Activated T-cell treated with anti-CD3 and anti-CD28 coated beads, Interleukin-2, amount 50 U/mL, for 24 hours (primary cell): ENCODE data around the gene NPB.

Experiments used
- DNase-seq: peaks from one replicate; pipeline ENCODE4 v3.0.0-alpha.2; 2020
- H3K27ac Mint-ChIP-seq: 2 replicates; pipeline ENCODE4 v1.8.0; 2020; ENCODE audit warnings: mild to moderate bottlenecking, mixed read lengths
- H3K27me3 Mint-ChIP-seq: 2 replicates; pipeline ENCODE4 v1.8.0; 2020; ENCODE audit warnings: mixed read lengths
- H3K36me3 Mint-ChIP-seq: 2 replicates; pipeline ENCODE4 v1.8.0; 2020; ENCODE audit warnings: low read depth, mixed read lengths
- H3K4me1 Mint-ChIP-seq: 2 replicates; pipeline ENCODE4 v1.8.0; 2020; ENCODE audit warnings: low read depth, mixed read lengths
- H3K4me3 Mint-ChIP-seq: 2 replicates; pipeline ENCODE4 v1.8.0; 2020; ENCODE audit warnings: mild to moderate bottlenecking, moderate library complexity, mixed read lengths
- H3K9me3 Mint-ChIP-seq: 2 replicates; pipeline ENCODE4 v1.8.0; 2020; ENCODE audit warnings: mixed read lengths

NPB gene

GRCh38 chr17:81920612-81921536 is 18.8 kb downstream of the NPB start:
- H3K36me3 Mint-ChIP-seq: peaks cover 55% of the 10 kb centered on the region
- no peak overlapping the region for H3K27ac Mint-ChIP-seq
- no peak for DNase-seq
- no peaks in the 10 kb centered on the region for H3K27me3 Mint-ChIP-seq
- H3K4me1 Mint-ChIP-seq: peaks cover 46% of the 10 kb centered on the region
- H3K4me3 Mint-ChIP-seq: no peak overlapping the region
- no peaks in the 10 kb centered on the region for H3K9me3 Mint-ChIP-seq

- peaks cover 55% of the 10 kb centered on the region for H3K36me3 Mint-ChIP-seq
- DNase-seq: no peak
Measured at GRCh38 chr17:81921537-81921862, 19.5 kb downstream of the NPB start.

GRCh38 chr17:81921996-81922565 is 20.0 kb downstream of the NPB start:
- peaks cover 53% of the 10 kb centered on the region for H3K36me3 Mint-ChIP-seq
- no peak overlapping the region for H3K4me3 Mint-ChIP-seq
- H3K9me3 Mint-ChIP-seq: no peaks in the 10 kb centered on the region
- peaks cover 41% of the 10 kb centered on the region for H3K4me1 Mint-ChIP-seq
- H3K27me3 Mint-ChIP-seq: no peaks in the 10 kb centered on the region
- DNase-seq: no peak
- no peak overlapping the region for H3K27ac Mint-ChIP-seq

More at GRCh38 chr17:81921537-81921862, 19.5 kb downstream of the NPB start:
- H3K4me3 Mint-ChIP-seq: no peak overlapping the region
- H3K27me3 Mint-ChIP-seq: no peaks in the 10 kb centered on the region
- no peaks in the 10 kb centered on the region for H3K9me3 Mint-ChIP-seq
- peaks cover 46% of the 10 kb centered on the region for H3K4me1 Mint-ChIP-seq
- no peak overlapping the region for H3K27ac Mint-ChIP-seq

GRCh38 chr17:81922566-81923301 is 20.7 kb downstream of the NPB start:
- H3K27ac Mint-ChIP-seq: peak overlapping the region; percentile 37
- H3K9me3 Mint-ChIP-seq: no peaks in the 10 kb centered on the region
- DNase-seq: no peak
- H3K4me1 Mint-ChIP-seq: peaks cover 37% of the 10 kb centered on the region
- H3K27me3 Mint-ChIP-seq: no peaks in the 10 kb centered on the region
- H3K36me3 Mint-ChIP-seq: peaks cover 49% of the 10 kb centered on the region
- H3K4me3 Mint-ChIP-seq: no peak overlapping the region

- H3K27me3 Mint-ChIP-seq: no peaks in the 10 kb centered on the region
- peaks cover 46% of the 10 kb centered on the region for H3K36me3 Mint-ChIP-seq
- no peak for DNase-seq
- no peak overlapping the region for H3K4me3 Mint-ChIP-seq
- H3K4me1 Mint-ChIP-seq: peaks cover 33% of the 10 kb centered on the region
- no peaks in the 10 kb centered on the region for H3K9me3 Mint-ChIP-seq
- H3K27ac Mint-ChIP-seq: peak overlapping the region; percentile 74
Measured at GRCh38 chr17:81923302-81924260, 21.5 kb downstream of the NPB start.

GRCh38 chr17:81924557-81925532 is 22.8 kb downstream of the NPB start:
- peaks cover 34% of the 10 kb centered on the region for H3K36me3 Mint-ChIP-seq
- no peaks in the 10 kb centered on the region for H3K9me3 Mint-ChIP-seq
- H3K27ac Mint-ChIP-seq: peak overlapping the region; percentile 80
- H3K27me3 Mint-ChIP-seq: peaks cover 6% of the 10 kb centered on the region
- H3K4me3 Mint-ChIP-seq: peak overlapping the region; percentile 89
- H3K4me1 Mint-ChIP-seq: peaks cover 29% of the 10 kb centered on the region
- DNase-seq: no peak

GRCh38 chr17:81925860-81926450 is 23.9 kb downstream of the NPB start:
- Mint-ChIP-seq H3K4me3 (peak overlapping the region; percentile 89), H3K9me3 (no peaks in the 10 kb centered on the region), H3K36me3 (peaks cover 23% of the 10 kb centered on the region), H3K27me3 (peaks cover 8% of the 10 kb centered on the region), H3K4me1 (peaks cover 33% of the 10 kb centered on the region), H3K27ac (peak overlapping the region; percentile 91)
- no peak for DNase-seq

- Mint-ChIP-seq H3K27me3 (peaks cover 11% of the 10 kb centered on the region), H3K9me3 (no peaks in the 10 kb centered on the region), H3K4me3 (peak overlapping the region; percentile 89), H3K27ac (peak overlapping the region; percentile 91), H3K4me1 (peaks cover 35% of the 10 kb centered on the region), H3K36me3 (peaks cover 19% of the 10 kb centered on the region)
- peak; percentile 82 for DNase-seq
Measured at GRCh38 chr17:81926451-81927151, 24.6 kb downstream of the NPB start.

- Mint-ChIP-seq H3K36me3 (peaks cover 14% of the 10 kb centered on the region), H3K27me3 (peaks cover 11% of the 10 kb centered on the region), H3K4me3 (peak overlapping the region; percentile 89), H3K9me3 (no peaks in the 10 kb centered on the region), H3K27ac (no peak overlapping the region), H3K4me1 (peaks cover 35% of the 10 kb centered on the region)
- no peak for DNase-seq
Measured at GRCh38 chr17:81927152-81927652, 25.2 kb downstream of the NPB start.

- peak within 1 kb of the TSS; percentile 89 for H3K4me3 Mint-ChIP-seq
- no peaks in the 10 kb centered on the region for H3K9me3 Mint-ChIP-seq
- peaks cover 11% of the 10 kb centered on the region for H3K27me3 Mint-ChIP-seq
- peak within 1 kb of the TSS; percentile 91 for H3K27ac Mint-ChIP-seq
- peaks cover 32% of the 10 kb centered on the region for H3K4me1 Mint-ChIP-seq
- peaks cover 13% of the 10 kb centered on the region for H3K36me3 Mint-ChIP-seq
- peak; percentile 93 for DNase-seq
Measured at GRCh38 chr17:81927653-81928543, 25.9 kb downstream of the NPB start, which contains the start of gene MAFG. Gene MAFG (minus strand): TSS chr17:81927735. CDS start chr17:81923185, 4,550 bp downstream.

GRCh38 chr17:81928544-81929252 is 26.7 kb downstream of the NPB start:
- Mint-ChIP-seq H3K9me3 (no peaks in the 10 kb centered on the region), H3K27ac (no peak overlapping the region), H3K4me3 (peak overlapping the region; percentile 77), H3K36me3 (peaks cover 20% of the 10 kb centered on the region), H3K4me1 (peaks cover 36% of the 10 kb centered on the region), H3K27me3 (peaks cover 11% of the 10 kb centered on the region)
- no peak for DNase-seq
